DOHH2 (cell line): ENCODE data around the gene ATP6V0A1.
"Not testable (repeated sequence)": the region's sequence is repeated elsewhere in the genome, so short reads cannot be mapped to it uniquely, and the experiment has no call there.

Source experiments
- H3F3A ChIP-seq: fragments of 200-600 bp; sonication (generic), shearing (Covaris generic); 2 replicates; pipeline ENCODE4 v1.6.0; 2016; ENCODE audit warnings: antibody characterized with exemption, mild to moderate bottlenecking; ENCODE audit not compliant: control insufficient read depth, insufficient read depth
- H3K27ac ChIP-seq: fragments of 200-600 bp; sonication (generic); 2 replicates; pipeline ENCODE4 v1.5.1; 2014; ENCODE audit warnings: low read depth, mild to moderate bottlenecking, low read length, moderate library complexity
- H3K27me3 ChIP-seq: fragments of 200-600 bp; sonication (generic); 2 replicates; pipeline ENCODE4 v1.6.1; 2014; ENCODE audit warnings: mild to moderate bottlenecking, low read length, mixed read lengths; ENCODE audit not compliant: control insufficient read depth
- H3K36me3 ChIP-seq: fragments of 200-600 bp; sonication (generic); 2 replicates; pipeline ENCODE4 v1.6.1; 2014; ENCODE audit warnings: mild to moderate bottlenecking, low read length, moderate library complexity, mixed read lengths; ENCODE audit not compliant: control insufficient read depth
- H3K4me1 ChIP-seq: fragments of 200-600 bp; sonication (generic); 2 replicates; pipeline ENCODE4 v1.6.1; 2014; ENCODE audit warnings: mild to moderate bottlenecking, low read length, mixed read lengths; ENCODE audit not compliant: control insufficient read depth
- H3K4me2 ChIP-seq: fragments of 200-600 bp; sonication (generic); 2 replicates; pipeline ENCODE4 v1.6.0; 2014; ENCODE audit warnings: mild to moderate bottlenecking, low read length, moderate library complexity
- H3K4me3 ChIP-seq: fragments of 200-600 bp; sonication (generic); 2 replicates; pipeline ENCODE4 v1.5.1; 2014; ENCODE audit warnings: mild to moderate bottlenecking, low read length, mixed read lengths
- H3K79me2 ChIP-seq: fragments of 200-600 bp; sonication (generic); 2 replicates; pipeline ENCODE4 v1.6.1; 2014; ENCODE audit warnings: mild to moderate bottlenecking, low read length, mixed read lengths; ENCODE audit not compliant: control insufficient read depth
- H3K9me2 ChIP-seq: fragments of 200-600 bp; sonication (generic); replicated peaks from 2 replicates; pipeline ENCODE4 v1.6.1; 2014; ENCODE audit warnings: mild to moderate bottlenecking, low read length, mixed read lengths; ENCODE audit not compliant: control insufficient read depth
- H3K9me3 ChIP-seq: fragments of 200-600 bp; sonication (generic); 2 replicates; pipeline ENCODE4 v1.6.1; 2014; ENCODE audit warnings: antibody characterized with exemption, low read length, mixed read lengths; ENCODE audit not compliant: control insufficient read depth, insufficient read depth
- H4K20me1 ChIP-seq: fragments of 200-600 bp; sonication (generic); 2 replicates; pipeline ENCODE4 v1.6.0; 2014; ENCODE audit warnings: low read depth, mild to moderate bottlenecking, antibody characterized with exemption, low read length, moderate library complexity; ENCODE audit not compliant: control insufficient read depth, insufficient read depth
- EZH2phosphoT487 ChIP-seq: fragments of 200-600 bp; sonication (generic); IDR thresholded peaks from 2 replicates; pipeline ENCODE4 v1.6.1; 2017; ENCODE audit warnings: borderline replicate concordance, mild to moderate bottlenecking, antibody characterized with exemption, low read length, moderate library complexity, mixed read lengths
- TF ChIP-seq, protein P1 (sequence below): fragments of 200-600 bp; sonication (generic); IDR thresholded peaks from one replicate; pipeline ENCODE4 v1.5.1; 2014; ENCODE audit warnings: antibody characterized with exemption, mild to moderate bottlenecking, low read depth, low read length; ENCODE audit not compliant: poor library complexity, severe bottlenecking

The ATP6V0A1 gene

DNA sequence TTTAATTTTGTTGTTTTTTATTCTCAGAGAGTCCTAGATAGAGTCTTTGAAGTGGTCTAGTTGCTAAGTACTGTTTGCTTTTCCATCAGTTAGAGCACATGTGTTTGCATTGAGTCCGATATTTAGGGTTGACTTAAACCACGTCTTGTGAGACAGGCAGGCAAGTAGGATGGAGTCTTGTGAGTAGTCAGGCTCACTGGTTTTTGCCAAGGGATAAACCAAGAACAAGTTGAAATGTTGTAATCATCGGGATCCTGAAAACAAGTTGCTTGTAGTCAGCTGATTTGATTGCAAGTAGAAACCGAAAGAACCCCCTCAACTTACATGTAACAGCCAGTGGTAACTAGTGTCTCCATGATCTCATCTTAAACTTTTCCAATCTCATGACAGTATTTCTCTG is 17.2 kb downstream of the ATP6V0A1 start:
- no peak overlapping the region for H3K4me2 ChIP-seq
- no peak overlapping the region for H3K4me3 ChIP-seq
- H3K27ac ChIP-seq: no peak overlapping the region
- TF ChIP-seq EZH2phosphoT487: no peak
- TF ChIP-seq, protein P1, sequence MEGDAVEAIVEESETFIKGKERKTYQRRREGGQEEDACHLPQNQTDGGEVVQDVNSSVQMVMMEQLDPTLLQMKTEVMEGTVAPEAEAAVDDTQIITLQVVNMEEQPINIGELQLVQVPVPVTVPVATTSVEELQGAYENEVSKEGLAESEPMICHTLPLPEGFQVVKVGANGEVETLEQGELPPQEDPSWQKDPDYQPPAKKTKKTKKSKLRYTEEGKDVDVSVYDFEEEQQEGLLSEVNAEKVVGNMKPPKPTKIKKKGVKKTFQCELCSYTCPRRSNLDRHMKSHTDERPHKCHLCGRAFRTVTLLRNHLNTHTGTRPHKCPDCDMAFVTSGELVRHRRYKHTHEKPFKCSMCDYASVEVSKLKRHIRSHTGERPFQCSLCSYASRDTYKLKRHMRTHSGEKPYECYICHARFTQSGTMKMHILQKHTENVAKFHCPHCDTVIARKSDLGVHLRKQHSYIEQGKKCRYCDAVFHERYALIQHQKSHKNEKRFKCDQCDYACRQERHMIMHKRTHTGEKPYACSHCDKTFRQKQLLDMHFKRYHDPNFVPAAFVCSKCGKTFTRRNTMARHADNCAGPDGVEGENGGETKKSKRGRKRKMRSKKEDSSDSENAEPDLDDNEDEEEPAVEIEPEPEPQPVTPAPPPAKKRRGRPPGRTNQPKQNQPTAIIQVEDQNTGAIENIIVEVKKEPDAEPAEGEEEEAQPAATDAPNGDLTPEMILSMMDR: no peak
- no peaks in the 10 kb centered on the region for H3K36me3 ChIP-seq
- H3F3A ChIP-seq: no peaks in the 10 kb centered on the region
- H3K9me2 ChIP-seq: no peaks in the 10 kb centered on the region
- no peaks in the 10 kb centered on the region for H3K79me2 ChIP-seq
- no peaks in the 10 kb centered on the region for H3K4me1 ChIP-seq
- H3K9me3 ChIP-seq: no peaks in the 10 kb centered on the region
- no peaks in the 10 kb centered on the region for H4K20me1 ChIP-seq
- peaks cover 18% of the 10 kb centered on the region for H3K27me3 ChIP-seq

GRCh38 chr17:42476411-42476810 is 17.7 kb downstream of the ATP6V0A1 start:
- no peaks in the 10 kb centered on the region for H3K9me3 ChIP-seq
- H3K9me2 ChIP-seq: no peaks in the 10 kb centered on the region
- TF ChIP-seq, protein P1: no peak
- no peak for TF ChIP-seq EZH2phosphoT487
- peaks cover 18% of the 10 kb centered on the region for H3K27me3 ChIP-seq
- H3K4me3 ChIP-seq: no peak overlapping the region
- no peaks in the 10 kb centered on the region for H3K36me3 ChIP-seq
- no peaks in the 10 kb centered on the region for H3K4me1 ChIP-seq
- no peak overlapping the region for H3K4me2 ChIP-seq
- no peaks in the 10 kb centered on the region for H3K79me2 ChIP-seq
- no peak overlapping the region for H3K27ac ChIP-seq
- no peaks in the 10 kb centered on the region for H4K20me1 ChIP-seq
- H3F3A ChIP-seq: no peaks in the 10 kb centered on the region

- H3K4me3 ChIP-seq: no peak overlapping the region
- H4K20me1 ChIP-seq: no peaks in the 10 kb centered on the region
- H3F3A ChIP-seq: no peaks in the 10 kb centered on the region
- no peak overlapping the region for H3K27ac ChIP-seq
- no peaks in the 10 kb centered on the region for H3K36me3 ChIP-seq
- H3K9me2 ChIP-seq: no peaks in the 10 kb centered on the region
- TF ChIP-seq, protein P1: no peak
- TF ChIP-seq EZH2phosphoT487: no peak
- peaks cover 18% of the 10 kb centered on the region for H3K27me3 ChIP-seq
- no peak overlapping the region for H3K4me2 ChIP-seq
- no peaks in the 10 kb centered on the region for H3K9me3 ChIP-seq
- no peaks in the 10 kb centered on the region for H3K4me1 ChIP-seq
- no peaks in the 10 kb centered on the region for H3K79me2 ChIP-seq
Observed at GRCh38 chr17:42477173-42477572, 18.5 kb downstream of the ATP6V0A1 start.

- H3K79me2 ChIP-seq, H4K20me1 ChIP-seq, H3K4me2 ChIP-seq, H3K27ac ChIP-seq, H3K36me3 ChIP-seq, H3K4me3 ChIP-seq, H3F3A ChIP-seq, H3K9me2 ChIP-seq, H3K4me1 ChIP-seq, H3K9me3 ChIP-seq: not testable (repeated sequence)
- H3K27me3 ChIP-seq: peaks cover 18% of the 10 kb centered on the region
Observed at GRCh38 chr17:42477824-42478223, 19.1 kb downstream of the ATP6V0A1 start.
